ENCODE data around the gene PGC.

GRCh38 chr6:41687501-41688175 is 59.6 kb downstream of the PGC start:
- TF ChIP-seq POLR2A (IDR thresholded peaks at IDR 0.05): no peak
- no peak for TF ChIP-seq CTCF (IDR thresholded peaks at IDR 0.05)
- no peak for TF ChIP-seq POLR2AphosphoS5 (IDR thresholded peaks at IDR 0.05)
- TF ChIP-seq EP300 (IDR thresholded peaks at IDR 0.05; ENCODE audit: low read depth): no peak
